HCT116 (cell line): ENCODE measurements around the gene DRICH1. TPM values are rescaled to one million over a fixed set of nuclear protein-coding genes. Genes with fewer than 3 reads are reported as not detected.
"Not testable (repeated sequence)": the region's sequence is repeated elsewhere in the genome, so short reads cannot be mapped to it uniquely, and the experiment has no call there.

Experiments
- ATAC-seq: fragments of 200-7000 bp; cut with Tn5 transposase; 2 replicates; pipeline ENCODE4 v1.9.1; 2020; ENCODE audit warnings: mild to moderate bottlenecking, moderate library complexity
- BruUV-seq: library from RNA; stranded (reverse); fragments of 400-500 nt; replicated peaks from 2 replicates; lab custom pipeline; 2021; lab: Mats Ljungman, UMichigan
- CTCF ChIA-PET: fragments of 300-600 bp; sonication (Branson Sonifier 250); formaldehyde crosslinking; loops from one replicate; lab custom pipeline; 2021; ENCODE audit warnings: antibody characterized with exemption; lab: Charles Lee
- POLR2A ChIA-PET: fragments of 300-600, 350-600 bp; sonication (Branson Sonifier 250); formaldehyde crosslinking; loops from one replicate; lab custom pipeline; 2021; ENCODE audit warnings: antibody characterized with exemption; lab: Charles Lee
- RAD21 ChIA-PET, 2 experiments: fragments of 300-600 bp; sonication (Branson Sonifier 250); formaldehyde crosslinking; loops; one replicate each; lab custom pipeline; 2023; ENCODE audit warnings: low total read pairs in 2 of 2; ENCODE audit not compliant: uncharacterized antibody in 2 of 2, unreplicated experiment in 2 of 2, low non-redundant PET in 1 of 2; lab: Charles Lee
- DNase-seq: peaks from one replicate; pipeline ENCODE4 v3.0.0-alpha.2; 2010; ENCODE audit warnings: low read depth, low spot score
- H2AFZ ChIP-seq: fragments of 200-600 bp; shearing (Covaris generic), sonication (generic); 2 replicates; pipeline ENCODE4 v1.6.1; 2017; ENCODE audit warnings: low read depth, mixed run types, mixed read lengths, antibody characterized with exemption, low read length; ENCODE audit not compliant: poor library complexity, severe bottlenecking
- H3K27ac ChIP-seq: 2 replicates; pipeline ENCODE4 v1.5.1; 2012; ENCODE audit warnings: low read depth, low read length
- H3K27me3 ChIP-seq: fragments of 200-600 bp; sonication (generic); 2 replicates; pipeline ENCODE4 v1.6.1; 2016; ENCODE audit warnings: mixed run types, low read length, mixed read lengths; ENCODE audit not compliant: insufficient read depth
- H3K36me3 ChIP-seq, 2 experiments: fragments of 200-500 bp in 1 of 2; fragments of 200-600 bp in 1 of 2; sonication (Bioruptor generic) in 1 of 2; sonication (generic) in 1 of 2; 2 replicates each; pipeline versions ENCODE4 v1.5.1 to v1.6.1; 2014 to 2016; ENCODE audit warnings: low read length in 2 of 2, inconsistent platforms in 1 of 2, mixed read lengths in 1 of 2, mixed run types in 1 of 2; ENCODE audit not compliant: insufficient read depth in 2 of 2, control insufficient read depth in 1 of 2
- H3K4me1 ChIP-seq, 2 experiments: fragments of 200-600 bp in 1 of 2; sonication (generic) in 1 of 2; 2 replicates each; pipeline versions ENCODE4 v1.5.1 to v1.6.1; 2012 to 2017; ENCODE audit warnings: low read length in 2 of 2, inconsistent platforms in 1 of 2, mild to moderate bottlenecking in 1 of 2, mixed read lengths in 1 of 2, mixed run types in 1 of 2, moderate library complexity in 1 of 2; ENCODE audit not compliant: insufficient read depth in 2 of 2, control insufficient read depth in 1 of 2
- H3K4me2 ChIP-seq: fragments of 200-600 bp; sonication (generic); 2 replicates; pipeline ENCODE4 v1.6.1; 2017; ENCODE audit warnings: mixed run types, low read length, mixed read lengths
- H3K4me3 ChIP-seq, 2 experiments: fragments of 200-600 bp in 1 of 2; sonication (generic) in 1 of 2; replicated peaks in 1 of 2; 2 replicates each; pipeline ENCODE4 v1.5.1; 2011 to 2016; ENCODE audit warnings: low read length in 2 of 2, control low read depth in 1 of 2, low read depth in 1 of 2, mild to moderate bottlenecking in 1 of 2, mixed read lengths in 1 of 2, mixed run types in 1 of 2
- H3K79me2 ChIP-seq: fragments of 200-600 bp; sonication (generic); 2 replicates; pipeline ENCODE4 v1.6.1; 2017; ENCODE audit warnings: mild to moderate bottlenecking, mixed run types, low read length, moderate library complexity, mixed read lengths; ENCODE audit not compliant: insufficient read depth
- H3K9ac ChIP-seq: fragments of 200-600 bp; sonication (generic); 2 replicates; pipeline ENCODE4 v1.6.1; 2016; ENCODE audit warnings: low read length, mixed read lengths
- H3K9me2 ChIP-seq: fragments of 200-600 bp; sonication (generic), shearing (Covaris generic); 2 replicates; pipeline ENCODE4 v1.6.1; 2017; ENCODE audit warnings: mixed run types, mild to moderate bottlenecking, moderate library complexity; ENCODE audit not compliant: insufficient read depth
- H3K9me3 ChIP-seq, 2 experiments: fragments of 200-500 bp in 1 of 2; fragments of 200-600 bp in 1 of 2; sonication (Bioruptor generic) in 1 of 2; sonication (generic) in 1 of 2; 2 replicates each; pipeline ENCODE4 v1.6.1; 2014 to 2017; ENCODE audit warnings: low read length in 2 of 2, mixed read lengths in 2 of 2, inconsistent platforms in 1 of 2, low read depth in 1 of 2, mild to moderate bottlenecking in 1 of 2, mixed run types in 1 of 2, moderate library complexity in 1 of 2; ENCODE audit not compliant: control insufficient read depth in 1 of 2, insufficient read depth in 1 of 2
- H4K20me1 ChIP-seq: fragments of 200-600 bp; sonication (generic), shearing (Covaris generic); 2 replicates; pipeline ENCODE4 v1.6.1; 2017; ENCODE audit warnings: mixed run types, mild to moderate bottlenecking, moderate library complexity; ENCODE audit not compliant: insufficient read depth
- CEBPB ChIP-seq: IDR thresholded peaks from 2 replicates; pipeline ENCODE4 v1.6.1; 2012; ENCODE audit warnings: low read depth
- EZH2phosphoT487 ChIP-seq: fragments of 200-600 bp; IDR thresholded peaks from 2 replicates; pipeline ENCODE4 v1.6.1; 2018; ENCODE audit warnings: antibody characterized with exemption, borderline replicate concordance
- JUND ChIP-seq: IDR thresholded peaks from 2 replicates; pipeline ENCODE4 v1.6.1; 2012
- MAX ChIP-seq: IDR thresholded peaks from 2 replicates; pipeline ENCODE4 v1.6.1; 2012
- RAD21 ChIP-seq: IDR thresholded peaks from 2 replicates; pipeline ENCODE4 v1.6.1; 2012; ENCODE audit warnings: low read depth, mild to moderate bottlenecking
- REST ChIP-seq: IDR thresholded peaks from 2 replicates; pipeline ENCODE4 v1.6.1; 2012; ENCODE audit warnings: low read depth
- SIN3A ChIP-seq: IDR thresholded peaks from 2 replicates; pipeline ENCODE4 v1.6.1; 2012; ENCODE audit warnings: low read depth
- SRF ChIP-seq: IDR thresholded peaks from 2 replicates; pipeline ENCODE4 v1.6.1; 2012; ENCODE audit warnings: low read depth
- TCF7L2 ChIP-seq: IDR thresholded peaks from 2 replicates; pipeline ENCODE4 v1.7.0; 2011; ENCODE audit warnings: borderline replicate concordance, inconsistent platforms; ENCODE audit not compliant: insufficient read depth, insufficient read length; ENCODE audit errors: extremely low read depth
- ZFX ChIP-seq: fragments of 450-650 bp; IDR thresholded peaks from 2 replicates; pipeline ENCODE4 v1.6.1; 2017
- ZNF274 ChIP-seq: fragments of 200-500 bp; sonication (Bioruptor generic); IDR thresholded peaks from 2 replicates; pipeline ENCODE4 v1.6.1; 2014; ENCODE audit warnings: mild to moderate bottlenecking, low read depth, low read length, inconsistent platforms
- intact Hi-C: fragments of 100-400 bp; cut with micrococcal nuclease; formaldehyde crosslinking; loops from 2 replicates; pipeline ENCODE4 v1.10.0; 2022
- total RNA-seq: library from RNA; stranded (reverse); gene quantifications from one replicate; pipeline ENCODE4 v1.2.1, GENCODE V29; 2021; ENCODE audit not compliant: unreplicated experiment
- TF ChIP-seq, protein P1 (sequence below), 3 experiments: fragments of 200-600 bp in 1 of 3; sonication (generic) in 1 of 3; IDR thresholded peaks in 2 of 3; conservative IDR thresholded peaks in 1 of 3; 2 replicates each; pipeline ENCODE4 v1.5.1; 2012 to 2017; ENCODE audit warnings: low read depth in 2 of 3, low read length in 2 of 3, antibody characterized with exemption in 1 of 3, borderline replicate concordance in 1 of 3, control low read depth in 1 of 3, mild to moderate bottlenecking in 1 of 3, mixed read lengths in 1 of 3, mixed run types in 1 of 3, moderate library complexity in 1 of 3; ENCODE audit not compliant: insufficient read depth in 1 of 3

Gene DRICH1
- total RNA-seq, 1 experiment from 2014 or later: 0.44 TPM

GRCh38 chr22:23627401-23628055 is 4.6 kb downstream of the DRICH1 start:
- H3K36me3 ChIP-seq, H3K27ac ChIP-seq, CTCF ChIA-PET, BruUV-seq, intact Hi-C loops, H2AFZ ChIP-seq, H4K20me1 ChIP-seq, H3K9me2 ChIP-seq, H3K4me2 ChIP-seq, RAD21 ChIA-PET, H3K4me1 ChIP-seq, H3K27me3 ChIP-seq, H3K9me3 ChIP-seq, H3K9ac ChIP-seq, POLR2A ChIA-PET, DNase-seq, H3K4me3 ChIP-seq, H3K79me2 ChIP-seq: not testable (repeated sequence)
- ATAC-seq: peak; percentile 95
- TF ChIP-seq RAD21: peak; percentile 52; the same call in 1 of the 2 replicates
- TF ChIP-seq, protein P1, sequence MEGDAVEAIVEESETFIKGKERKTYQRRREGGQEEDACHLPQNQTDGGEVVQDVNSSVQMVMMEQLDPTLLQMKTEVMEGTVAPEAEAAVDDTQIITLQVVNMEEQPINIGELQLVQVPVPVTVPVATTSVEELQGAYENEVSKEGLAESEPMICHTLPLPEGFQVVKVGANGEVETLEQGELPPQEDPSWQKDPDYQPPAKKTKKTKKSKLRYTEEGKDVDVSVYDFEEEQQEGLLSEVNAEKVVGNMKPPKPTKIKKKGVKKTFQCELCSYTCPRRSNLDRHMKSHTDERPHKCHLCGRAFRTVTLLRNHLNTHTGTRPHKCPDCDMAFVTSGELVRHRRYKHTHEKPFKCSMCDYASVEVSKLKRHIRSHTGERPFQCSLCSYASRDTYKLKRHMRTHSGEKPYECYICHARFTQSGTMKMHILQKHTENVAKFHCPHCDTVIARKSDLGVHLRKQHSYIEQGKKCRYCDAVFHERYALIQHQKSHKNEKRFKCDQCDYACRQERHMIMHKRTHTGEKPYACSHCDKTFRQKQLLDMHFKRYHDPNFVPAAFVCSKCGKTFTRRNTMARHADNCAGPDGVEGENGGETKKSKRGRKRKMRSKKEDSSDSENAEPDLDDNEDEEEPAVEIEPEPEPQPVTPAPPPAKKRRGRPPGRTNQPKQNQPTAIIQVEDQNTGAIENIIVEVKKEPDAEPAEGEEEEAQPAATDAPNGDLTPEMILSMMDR (IDR thresholded peaks at IDR 0.05 in 2 of 3, conservative IDR thresholded peaks at IDR 0.05 in 1 of 3; ENCODE audit: borderline replicate concordance in 1 of 3, insufficient read depth in 1 of 3, low read depth in 2 of 3, low read length in 2 of 3): peak; percentile 20 to 48 (median 44); a peak in 5 of 6 replicates

- ATAC-seq (no peak), DNase-seq (no peak)
- H3K36me3 ChIP-seq: no peaks in the 10 kb centered on the region
- no peaks in the 10 kb centered on the region for H3K79me2 ChIP-seq
- no peaks in the 10 kb centered on the region for H3K9me2 ChIP-seq
- RAD21 ChIA-PET: no interaction called here
- no peaks in the 10 kb centered on the region for H4K20me1 ChIP-seq
- no peak overlapping the region for H2AFZ ChIP-seq
- no peak overlapping the region for H3K9ac ChIP-seq
- no peaks in the 10 kb centered on the region for H3K9me3 ChIP-seq
- H3K27ac ChIP-seq: no peak overlapping the region
- no peak overlapping the region for H3K4me2 ChIP-seq
- intact Hi-C loops: no loop called here
- no peaks in the 10 kb centered on the region for H3K4me1 ChIP-seq
- CTCF ChIA-PET: no interaction called here
- H3K4me3 ChIP-seq: no peak overlapping the region
- H3K27me3 ChIP-seq: no peaks in the 10 kb centered on the region
- TF ChIP-seq SRF: no peak
- no peak for TF ChIP-seq SIN3A
- no peak for TF ChIP-seq CEBPB
- no peak for TF ChIP-seq MAX
- TF ChIP-seq RAD21: no peak
- TF ChIP-seq REST: no peak
- TF ChIP-seq TCF7L2: no peak
- no peak for TF ChIP-seq EZH2phosphoT487
- TF ChIP-seq ZFX: no peak
- no peak for TF ChIP-seq ZNF274
- no peak for TF ChIP-seq JUND
- POLR2A ChIA-PET: no interaction called here
- BruUV-seq: no TSS peak
Observed at GRCh38 chr22:23626286-23626975, 5.7 kb downstream of the DRICH1 start.
